ENCODE measurements around the gene GRSF1.
"Not testable (repeated sequence)": the region's sequence is repeated elsewhere in the genome, so short reads cannot be mapped to it uniquely, and the experiment has no call there.

GRSF1 gene

GRCh38 chr4:70778888-70779422, 60.7 kb downstream of the GRSF1 start:
- H3K4me3 ChIP-seq (ENCODE audit: low read length): no peak overlapping the region
- H3K4me1 ChIP-seq (ENCODE audit: control insufficient read depth, insufficient read depth, low read length): no peaks in the 10 kb centered on the region
- peak overlapping the region; percentile 32 for H3K27ac ChIP-seq (ENCODE audit: low read depth, low read length)
- H3K9ac ChIP-seq (ENCODE audit: low read length): no peak overlapping the region
- no peaks in the 10 kb centered on the region for H3K27me3 ChIP-seq (ENCODE audit: control insufficient read depth, insufficient read depth, low read length)
- H3K36me3 ChIP-seq (ENCODE audit: control insufficient read depth, insufficient read depth, low read length): peaks cover 7% of the 10 kb centered on the region

- Histone ChIP-seq H3K9ac (ENCODE audit: low read length) (no peak overlapping the region), H3K27ac (ENCODE audit: low read depth, low read length) (no peak overlapping the region), H3K4me1 (ENCODE audit: control insufficient read depth, insufficient read depth, low read length) (no peaks in the 10 kb centered on the region), H3K4me3 (ENCODE audit: low read length) (no peak overlapping the region), H3K27me3 (ENCODE audit: control insufficient read depth, insufficient read depth, low read length) (no peaks in the 10 kb centered on the region), H3K36me3 (ENCODE audit: control insufficient read depth, insufficient read depth, low read length) (peaks cover 11% of the 10 kb centered on the region)
Measured at GRCh38 chr4:70772929-70773555, 66.6 kb downstream of the GRSF1 start.

- H3K27ac ChIP-seq (ENCODE audit: low read depth, low read length); H3K27me3 ChIP-seq (ENCODE audit: control insufficient read depth, insufficient read depth, low read length); H3K36me3 ChIP-seq (ENCODE audit: control insufficient read depth, insufficient read depth, low read length); H3K9ac ChIP-seq (ENCODE audit: low read length); H3K4me1 ChIP-seq (ENCODE audit: control insufficient read depth, insufficient read depth, low read length); H3K4me3 ChIP-seq (ENCODE audit: low read length): not testable (repeated sequence)
Measured at GRCh38 chr4:70769396-70769795, 70.3 kb downstream of the GRSF1 start.

- no peaks in the 10 kb centered on the region for H3K27me3 ChIP-seq (ENCODE audit: control insufficient read depth, insufficient read depth, low read length)
- H3K4me3 ChIP-seq (ENCODE audit: low read length): no peak overlapping the region
- no peaks in the 10 kb centered on the region for H3K4me1 ChIP-seq (ENCODE audit: control insufficient read depth, insufficient read depth, low read length)
- no peak overlapping the region for H3K27ac ChIP-seq (ENCODE audit: low read depth, low read length)
- H3K9ac ChIP-seq (ENCODE audit: low read length): no peak overlapping the region
- peaks cover 9% of the 10 kb centered on the region for H3K36me3 ChIP-seq (ENCODE audit: control insufficient read depth, insufficient read depth, low read length)
Measured at GRCh38 chr4:70768301-70768948, 71.3 kb downstream of the GRSF1 start.

Measured in rectal smooth muscle tissue (tissue), 1 donor.